H9 (cell line): ENCODE results near the gene ALKBH8. TPM values are rescaled to one million over a fixed set of nuclear protein-coding genes. Genes with fewer than 3 reads are reported as not detected.

Experiments
- DNase-seq: peaks from one replicate; pipeline ENCODE4 v3.0.0-alpha.2; 2017
- H2AFZ ChIP-seq: one replicate; pipeline ENCODE4 v1.6.1; 2013; ENCODE audit warnings: mild to moderate bottlenecking, low read length, control low read depth, moderate library complexity
- H2AK5ac ChIP-seq: 2 replicates; pipeline ENCODE4 v1.6.1; 2013; ENCODE audit warnings: low read length, control low read depth, mixed read lengths; ENCODE audit not compliant: insufficient read length
- H2BK120ac ChIP-seq: one replicate; pipeline ENCODE4 v1.6.1; 2013; ENCODE audit warnings: low read depth, mild to moderate bottlenecking, low read length, control low read depth, inconsistent platforms; ENCODE audit not compliant: poor library complexity, severe bottlenecking
- H2BK12ac ChIP-seq: 2 replicates; pipeline ENCODE4 v1.6.1; 2013; ENCODE audit warnings: low read length, control low read depth, mixed read lengths, low read depth; ENCODE audit not compliant: insufficient read length
- H2BK15ac ChIP-seq: 2 replicates; pipeline ENCODE4 v1.6.1; 2013; ENCODE audit warnings: low read depth, low read length, control low read depth
- H2BK20ac ChIP-seq: one replicate; pipeline ENCODE4 v1.6.1; 2013; ENCODE audit warnings: low read depth, mild to moderate bottlenecking, low read length, control low read depth, inconsistent platforms; ENCODE audit not compliant: poor library complexity, severe bottlenecking
- H2BK5ac ChIP-seq: 2 replicates; pipeline ENCODE4 v1.6.1; 2013; ENCODE audit warnings: low read length, control low read depth, mixed read lengths; ENCODE audit not compliant: insufficient read length
- H3K14ac ChIP-seq: 2 replicates; pipeline ENCODE4 v1.6.1; 2013; ENCODE audit warnings: low read length, control low read depth; ENCODE audit not compliant: insufficient read depth
- H3K18ac ChIP-seq: 2 replicates; pipeline ENCODE4 v1.6.1; 2013; ENCODE audit warnings: low read depth, mild to moderate bottlenecking, mixed read lengths, low read length, control low read depth; ENCODE audit not compliant: insufficient read length
- H3K23ac ChIP-seq: 2 replicates; pipeline ENCODE4 v1.6.1; 2013; ENCODE audit warnings: low read length, control low read depth, mixed read lengths, low read depth; ENCODE audit not compliant: insufficient read length
- H3K23me2 ChIP-seq: 2 replicates; pipeline ENCODE4 v1.6.1; 2013; ENCODE audit warnings: low read depth, mild to moderate bottlenecking, mixed read lengths, low read length, control low read depth; ENCODE audit not compliant: insufficient read length, poor library complexity, severe bottlenecking
- H3K27ac ChIP-seq: 2 replicates; pipeline ENCODE4 v1.5.1; 2013; ENCODE audit warnings: low read length, control low read depth, mixed read lengths, low read depth; ENCODE audit not compliant: insufficient read length
- H3K27me3 ChIP-seq: 2 replicates; pipeline ENCODE4 v1.6.1; 2013; ENCODE audit warnings: low read length, control low read depth, inconsistent platforms; ENCODE audit not compliant: insufficient read depth
- H3K4ac ChIP-seq: 2 replicates; pipeline ENCODE4 v1.6.1; 2013; ENCODE audit warnings: low read depth, mild to moderate bottlenecking, control low read depth, inconsistent platforms, low read length, moderate library complexity
- H3K4me1 ChIP-seq: 2 replicates; pipeline ENCODE4 v1.6.1; 2013; ENCODE audit warnings: low read length, control low read depth, inconsistent platforms; ENCODE audit not compliant: insufficient read depth
- H3K4me2 ChIP-seq: 2 replicates; pipeline ENCODE4 v1.6.1; 2013; ENCODE audit warnings: low read length, control low read depth, mixed read lengths; ENCODE audit not compliant: insufficient read length, insufficient read depth
- H3K56ac ChIP-seq: 2 replicates; pipeline ENCODE4 v1.6.1; 2013; ENCODE audit warnings: low read depth, mild to moderate bottlenecking, mixed read lengths, low read length, control low read depth; ENCODE audit not compliant: insufficient read length
- H3K79me1 ChIP-seq: 2 replicates; pipeline ENCODE4 v1.6.1; 2013; ENCODE audit warnings: low read depth, mild to moderate bottlenecking, moderate library complexity, low read length, control low read depth, inconsistent platforms; ENCODE audit not compliant: insufficient read depth, poor library complexity, severe bottlenecking
- H3K79me2 ChIP-seq: 2 replicates; pipeline ENCODE4 v1.6.1; 2013; ENCODE audit warnings: low read length, control low read depth, inconsistent platforms; ENCODE audit not compliant: insufficient read depth
- H3K9ac ChIP-seq: 2 replicates; pipeline ENCODE4 v1.6.1; 2013; ENCODE audit warnings: low read length, control low read depth, mixed read lengths; ENCODE audit not compliant: insufficient read length; ENCODE audit errors: extremely low read depth
- H3K9me3 ChIP-seq: one replicate; pipeline ENCODE4 v1.6.1; 2013; ENCODE audit warnings: low read depth, low read length, inconsistent platforms; ENCODE audit not compliant: control insufficient read depth
- H3T11ph ChIP-seq: one replicate; pipeline ENCODE4 v1.6.1; 2013; ENCODE audit warnings: mild to moderate bottlenecking, low read length, control low read depth, inconsistent platforms
- H4K20me1 ChIP-seq: one replicate; pipeline ENCODE4 v1.6.1; 2013; ENCODE audit not compliant: control insufficient read depth, insufficient read length, insufficient read depth
- H4K5ac ChIP-seq: 2 replicates; pipeline ENCODE4 v1.6.1; 2013; ENCODE audit warnings: low read depth, mild to moderate bottlenecking, mixed read lengths, low read length, control low read depth; ENCODE audit not compliant: insufficient read length
- H4K8ac ChIP-seq: replicated peaks from 2 replicates; pipeline ENCODE4 v1.6.1; 2013; ENCODE audit warnings: low read length, control low read depth, mixed read lengths, low read depth; ENCODE audit not compliant: insufficient read length
- H4K91ac ChIP-seq: 2 replicates; pipeline ENCODE4 v1.6.1; 2013; ENCODE audit warnings: low read depth, mild to moderate bottlenecking, moderate library complexity, mixed read lengths, low read length, control low read depth; ENCODE audit not compliant: insufficient read length
- H3K27ac Mint-ChIP-seq, 3 experiments: 2 replicates in 2 of 3; 3 replicates in 1 of 3; pipeline ENCODE4 v1.8.0; 2020 to 2021; ENCODE audit warnings: mixed read lengths in 3 of 3, mild to moderate bottlenecking in 1 of 3, moderate library complexity in 1 of 3
- H3K27me3 Mint-ChIP-seq: 2 replicates; pipeline ENCODE4 v1.8.0; 2021; ENCODE audit warnings: low read depth, mild to moderate bottlenecking, moderate library complexity, mixed read lengths
- H3K36me3 Mint-ChIP-seq, 3 experiments: 2 replicates in 2 of 3; 3 replicates in 1 of 3; pipeline ENCODE4 v1.8.0; 2020 to 2021; ENCODE audit warnings: low read depth in 3 of 3, mixed read lengths in 3 of 3; ENCODE audit not compliant: insufficient read depth in 1 of 3
- H3K4me1 Mint-ChIP-seq, 2 experiments: 2 replicates each; pipeline ENCODE4 v1.8.0; 2020; ENCODE audit warnings: mixed read lengths in 2 of 2
- H3K4me3 Mint-ChIP-seq, 2 experiments: 2 replicates in 1 of 2; 3 replicates in 1 of 2; pipeline ENCODE4 v1.8.0; 2020 to 2021; ENCODE audit warnings: mild to moderate bottlenecking in 2 of 2, mixed read lengths in 2 of 2, moderate library complexity in 1 of 2
- H3K9me3 Mint-ChIP-seq, 2 experiments: 2 replicates in 1 of 2; 3 replicates in 1 of 2; pipeline ENCODE4 v1.8.0; 2020; ENCODE audit warnings: mild to moderate bottlenecking in 2 of 2, mixed read lengths in 2 of 2, moderate library complexity in 1 of 2
- CTCF ChIP-seq: fragments of 200-600 bp; sonication (generic); conservative IDR thresholded peaks from 3 replicates; pipeline ENCODE4 v1.8.0; 2021; ENCODE audit warnings: antibody characterized with exemption, mild to moderate bottlenecking
- WGBS: extraction: QIAGEN DNeasy Blood & Tissue Kit; methylation state at CpG from one replicate; pipeline ENCODE4 v1.1.7; 2013; ENCODE audit warnings: missing lambda C conversion rate, low lambda C conversion rate, mixed read lengths; ENCODE audit not compliant: insufficient read length; ENCODE audit errors: extremely low coverage; 5-methylcytosine and 5-hydroxymethylcytosine counted together
- total RNA-seq: library from RNA; stranded (reverse); gene quantifications from 2 replicates; pipeline ENCODE4 v1.2.1, GENCODE V29; 2021

ALKBH8 gene
- total RNA-seq, 1 experiment from 2014 or later: 12.7 TPM

- H3K36me3 Mint-ChIP-seq: peaks cover 0 to 10% (median 0%) of the 10 kb centered on the region in 3 experiments; a peak in 4 of 7 replicates
- Histone ChIP-seq H3K4me2 (no peak overlapping the region), H3K27me3 (no peaks in the 10 kb centered on the region), H4K20me1 (no peaks in the 10 kb centered on the region), H2AK5ac (no peak overlapping the region), H2BK12ac (no peak overlapping the region), H3K18ac (no peak overlapping the region), H2BK20ac (no peak overlapping the region), H2AFZ (no peak overlapping the region), H3K9me3 (no peaks in the 10 kb centered on the region), H3K23me2 (peaks cover 6% of the 10 kb centered on the region), H2BK15ac (no peak overlapping the region), H3K27ac (no peak overlapping the region), H3K23ac (no peak overlapping the region), H3K14ac (no peak overlapping the region), H3K79me1 (no peaks in the 10 kb centered on the region), H3K9ac (no peak overlapping the region), H3K4ac (no peak overlapping the region), H4K5ac (no peak overlapping the region), H4K8ac (no peak overlapping the region), H3T11ph (no peak overlapping the region), H3K79me2 (no peaks in the 10 kb centered on the region; the same call in 1 of the 2 replicates), H3K56ac (no peak overlapping the region), H2BK120ac (no peak overlapping the region), H2BK5ac (no peak overlapping the region), H3K4me1 (peaks cover 2% of the 10 kb centered on the region; the same call in 1 of the 2 replicates), H4K91ac (no peak overlapping the region)
- WGBS: no CpG with 5 or more reads among the region's 2 CpGs
- no peak for DNase-seq
- peak overlapping the region in 1 of 2 experiments; percentile 37; a peak in 1 of 5 replicates for H3K4me3 Mint-ChIP-seq
- no peak overlapping the region for H3K27ac Mint-ChIP-seq
- TF ChIP-seq CTCF: peak; percentile 72
- no peaks in the 10 kb centered on the region for H3K9me3 Mint-ChIP-seq
- H3K4me1 Mint-ChIP-seq: peaks cover 16 to 20% of the 10 kb centered on the region in 2 experiments
- no peaks in the 10 kb centered on the region; the same call in none of the 2 replicates for H3K27me3 Mint-ChIP-seq
Measured at GRCh38 chr11:107563702-107564101, 1.8 kb downstream of the ALKBH8 start.
